Adrenal gland (tissue), 12 donors: ENCODE results near the gene DPEP2. TPM values are rescaled to one million over a fixed set of nuclear protein-coding genes. Genes with fewer than 3 reads are reported as not detected.
A peak's percentile ranks its signal among the peaks of the same experiment; 100 is the strongest.

Source experiments
- DNase-seq, 7 donors: peaks; one replicate each; pipeline ENCODE4 v3.0.0-alpha.2; 2019 to 2020
- H3K27ac ChIP-seq, 5 donors: fragments of 200-600 bp; sonication (generic) in 4 of 5; 1 replicate in 3 of 5; 2 replicates in 2 of 5; pipeline versions ENCODE4 v1.5.1 to v1.8.0; 2016 to 2020; ENCODE audit warnings: mild to moderate bottlenecking in 1 of 5
- H3K27me3 ChIP-seq: fragments of 200-600 bp; 2 replicates; pipeline ENCODE4 v1.8.0; 2021
- H3K36me3 ChIP-seq, 2 donors: fragments of 200-600 bp; replicated peaks in 1 of 2; 1 replicate in 1 of 2; 2 replicates in 1 of 2; pipeline versions ENCODE4 v1.5.1 to v1.8.0; 2018 to 2022
- H3K4me1 ChIP-seq, 2 donors: fragments of 200-600 bp; replicated peaks in 1 of 2; 1 replicate in 1 of 2; 2 replicates in 1 of 2; pipeline versions ENCODE4 v1.5.1 to v1.8.0; 2018 to 2021
- H3K4me3 ChIP-seq, 4 donors: fragments of 200-600 bp; sonication (generic) in 3 of 4; one replicate each; pipeline ENCODE4 v1.5.1; 2016 to 2018
- H3K9me3 ChIP-seq, 3 donors: fragments of 200-600 bp; sonication (generic) in 1 of 3; replicated peaks in 1 of 3; 1 replicate in 2 of 3; 2 replicates in 1 of 3; pipeline versions ENCODE4 v1.5.1 to v1.8.0; 2016 to 2021
- CTCF ChIP-seq, 6 experiments: fragments of 450-650 bp in 4 of 6; fragments of 200-600 bp in 2 of 6; sonication (generic) in 1 of 6; IDR thresholded peaks; 1 replicate in 5 of 6; 2 replicates in 1 of 6; pipeline versions ENCODE4 v1.5.1 to v1.8.0; 2016 to 2021; ENCODE audit warnings: antibody characterized with exemption in 6 of 6, mild to moderate bottlenecking in 2 of 6, moderate library complexity in 1 of 6
- POLR2A ChIP-seq, 2 donors: fragments of 450-650 bp; IDR thresholded peaks; one replicate each; pipeline ENCODE4 v1.6.1; 2017; ENCODE audit warnings: antibody characterized with exemption in 2 of 2, mild to moderate bottlenecking in 2 of 2, moderate library complexity in 1 of 2
- WGBS, 4 donors: extraction: QIAGEN DNeasy Blood & Tissue Kit in 2 of 4; methylation state at CpG; one replicate each; pipeline versions ENCODE4 v1.1.5 to v1.1.7; 2013 to 2017; 5-methylcytosine and 5-hydroxymethylcytosine counted together
- intact Hi-C, 2 donors: fragments of 100-400 bp; cut with DNase I; formaldehyde crosslinking; loops; one replicate each; pipeline versions ENCODE4 v1.14.1 to v1.15.0; 2022 to 2023
- polyA plus RNA-seq, 3 donors: library from polyadenylated mRNA; stranded (reverse); fragments of 200-250 nt in 2 of 3; fragments of 350-450 nt in 1 of 3; fragmentation: Illumina TruSeq in 1 of 3; extraction: RNeasy Lipid Tissue Mini Kit (QIAGEN cat#74804) in 1 of 3; gene quantifications; one replicate each; pipeline ENCODE4 v1.2.3, GENCODE V29; 2013 to 2014
- total RNA-seq, 9 donors: library from RNA; depleted of rRNA in 4 of 9; stranded (reverse); fragments of >200 nt in 4 of 9; fragments of 120-200 nt in 1 of 9; fragmentation: NEBNext Ultra II Directional in 1 of 9; extraction: Animal tissue kit (Norgen Biotek cat#: 25700) in 1 of 9; gene quantifications; one replicate each; pipeline versions ENCODE4 v1.1.0 to v1.2.4, GENCODE V29; 2013 to 2023
- donor health status: healthy with polysubstance abuse.
- donor health status: Bipolar disorder and iron deficiency.
- donor health status: DM: yes; HTN: yes; CAD: no.
- donor health status: DM: no; HTN: no; CAD: no.
- donor health status: DM: no; HTN: no; CAD: no.
- donor health status: DM: yes; HTN: yes; CAD: no.

The DPEP2 gene
- total and polyA plus RNA-seq, 12 donors: 0.27 to 8.4 (median 1.4) TPM

DNA sequence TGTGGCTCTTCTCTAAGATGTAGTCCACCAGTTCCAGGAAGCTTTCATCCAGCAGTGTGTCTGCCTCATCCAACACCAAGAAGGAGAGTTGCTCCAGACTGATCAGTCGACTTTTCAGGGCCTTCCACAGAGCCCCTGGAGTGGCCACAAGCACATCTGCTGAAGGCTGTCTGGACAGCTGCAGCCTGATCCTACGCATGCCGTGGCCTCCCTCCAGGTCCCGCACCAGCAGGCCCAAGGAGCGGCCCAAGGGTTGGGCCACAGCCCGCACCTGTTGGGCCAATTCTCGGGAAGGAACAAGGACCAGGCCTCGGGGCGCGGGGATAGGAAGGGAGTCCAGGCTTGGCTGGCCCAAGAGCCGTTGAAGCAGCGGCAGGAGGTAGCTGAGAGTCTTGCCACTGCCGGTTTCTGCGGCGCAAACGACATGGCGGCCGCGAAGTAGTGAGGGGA, 23.0 kb upstream of the DPEP2 start:
- H3K27ac ChIP-seq: peak overlapping the region in 4 of 5 donors; percentile 80 to 91 (median 86)
- H3K4me1 ChIP-seq: peaks cover 13 to 30% of the 10 kb centered on the region in 2 donors
- TF ChIP-seq POLR2A (IDR thresholded peaks at IDR 0.05) (no peak), CTCF (IDR thresholded peaks at IDR 0.05) (no peak)
- H3K36me3 ChIP-seq: no peaks in the 10 kb centered on the region
- no peaks in the 10 kb centered on the region for H3K27me3 ChIP-seq
- peak in 1 of 7 donors; percentile 17 for DNase-seq
- no peaks in the 10 kb centered on the region for H3K9me3 ChIP-seq
- H3K4me3 ChIP-seq: peak overlapping the region; percentile 62 to 98 (median 96)
- intact Hi-C loops: no loop called here
- WGBS, 4 donors: 1 to 20% (median 9%) methylated on average over 12 to 19 of the region's 19 CpGs

GRCh38 chr16:68021490-68021889, 22.2 kb upstream of the DPEP2 start:
- DNase-seq: no peak
- no peak overlapping the region for H3K4me3 ChIP-seq
- H3K4me1 ChIP-seq: peaks cover 13 to 30% of the 10 kb centered on the region in 2 donors
- no peak overlapping the region for H3K27ac ChIP-seq
- no peaks in the 10 kb centered on the region for H3K9me3 ChIP-seq
- H3K36me3 ChIP-seq: no peaks in the 10 kb centered on the region
- no peak for TF ChIP-seq POLR2A (IDR thresholded peaks at IDR 0.05)
- no peak for TF ChIP-seq CTCF (IDR thresholded peaks at IDR 0.05)
- 93 to 96% (median 94%) methylated on average over 5 to 10 of the region's 10 CpGs for WGBS, 4 donors
- intact Hi-C loops: no loop called here
- no peaks in the 10 kb centered on the region for H3K27me3 ChIP-seq

GRCh38 chr16:68019167-68019680, 19.9 kb upstream of the DPEP2 start:
- peaks cover 13 to 27% of the 10 kb centered on the region in 2 donors for H3K4me1 ChIP-seq
- no peak overlapping the region for H3K27ac ChIP-seq
- no peak for TF ChIP-seq POLR2A (IDR thresholded peaks at IDR 0.05)
- TF ChIP-seq CTCF (IDR thresholded peaks at IDR 0.05): no peak
- no peak for DNase-seq
- no peak overlapping the region for H3K4me3 ChIP-seq
- intact Hi-C loops: no loop called here
- 73 to 78% (median 76%) methylated on average over 8 of the region's 8 CpGs for WGBS, 4 donors
- no peaks in the 10 kb centered on the region for H3K36me3 ChIP-seq
- no peaks in the 10 kb centered on the region for H3K9me3 ChIP-seq
- no peaks in the 10 kb centered on the region for H3K27me3 ChIP-seq

- H3K4me1 ChIP-seq: no peaks in the 10 kb centered on the region
- H3K9me3 ChIP-seq: no peaks in the 10 kb centered on the region
- WGBS, 4 donors: 58 to 82% (median 82%) methylated on average over 4 to 5 of the region's 5 CpGs
- no peaks in the 10 kb centered on the region for H3K36me3 ChIP-seq
- H3K27me3 ChIP-seq: no peaks in the 10 kb centered on the region
- H3K27ac ChIP-seq: no peak within 1 kb of the TSS
- H3K4me3 ChIP-seq: no peak within 1 kb of the TSS
- TF ChIP-seq POLR2A (IDR thresholded peaks at IDR 0.05): no peak
- TF ChIP-seq CTCF (IDR thresholded peaks at IDR 0.05): no peak
- DNase-seq: no peak
- intact Hi-C loops: no loop called here
These were observed 16.4 kb upstream of the DPEP2 start, which contains the start of gene DPEP2NB for GRCh38 chr16:68015681-68016080. Gene DPEP2NB, minus strand, starts transcription at chr16:68015911. Its CDS starts 141 bp downstream, at chr16:68015770.
